B cell (primary cell): ENCODE measurements around the gene PANK4. TPM values are rescaled to one million over a fixed set of nuclear protein-coding genes. Genes with fewer than 3 reads are reported as not detected.

Experiments used
- ATAC-seq: fragments of 200-7000 bp; cut with Tn5 transposase; one replicate; pipeline ENCODE4 v1.10.0; 2021; ENCODE audit warnings: low read depth, mild to moderate bottlenecking, moderate number of reproducible peaks, moderate library complexity
- CTCF ChIA-PET: fragments of 350-600 bp; sonication (Branson Sonifier 250); formaldehyde crosslinking; loops from one replicate; lab custom pipeline; 2021; ENCODE audit warnings: antibody characterized with exemption, inconsistent platforms; lab: Charles Lee
- POLR2A ChIA-PET: fragments of 350-600 bp; sonication (Branson Sonifier 250); formaldehyde crosslinking; loops from one replicate; lab custom pipeline; 2021; ENCODE audit warnings: antibody characterized with exemption; lab: Charles Lee
- DNase-seq: peaks from one replicate; pipeline ENCODE4 v3.0.0; 2013
- H2AFZ ChIP-seq: 2 replicates; pipeline ENCODE4 v1.6.1; 2012; ENCODE audit warnings: mild to moderate bottlenecking, low read depth, low read length; ENCODE audit not compliant: insufficient read depth, poor library complexity, severe bottlenecking
- H3K27ac ChIP-seq, 2 donors: 1 replicate in 1 of 2; 2 replicates in 1 of 2; pipeline ENCODE4 v1.5.1; 2012 to 2013; ENCODE audit warnings: low read length in 2 of 2, mild to moderate bottlenecking in 2 of 2, moderate library complexity in 1 of 2
- H3K27me3 ChIP-seq, 4 experiments: fragments of 200-600 bp in 1 of 4; sonication (generic) in 1 of 4; replicated peaks in 1 of 4; 1 replicate in 2 of 4; 2 replicates in 2 of 4; pipeline versions ENCODE4 v1.6.1 to v1.7.0; 2013 to 2016; ENCODE audit warnings: low read length in 3 of 4, mild to moderate bottlenecking in 2 of 4, mixed read lengths in 1 of 4, moderate library complexity in 1 of 4; ENCODE audit not compliant: insufficient read depth in 4 of 4, control insufficient read depth in 3 of 4; ENCODE audit errors: control extremely low read depth in 1 of 4
- H3K36me3 ChIP-seq, 2 experiments: replicated peaks in 1 of 2; 1 replicate in 1 of 2; 2 replicates in 1 of 2; pipeline versions ENCODE4 v1.6.1 to v1.7.1; 2013; ENCODE audit warnings: low read length in 1 of 2; ENCODE audit not compliant: insufficient read depth in 2 of 2, control insufficient read depth in 1 of 2; ENCODE audit errors: control extremely low read depth in 1 of 2, extremely low read depth in 1 of 2
- H3K4me1 ChIP-seq, 2 donors: fragments of 200-600 bp in 1 of 2; sonication (generic) in 1 of 2; 1 replicate in 1 of 2; 2 replicates in 1 of 2; pipeline versions ENCODE4 v1.5.1 to v1.6.1; 2013 to 2017; ENCODE audit warnings: low read length in 2 of 2; ENCODE audit not compliant: control insufficient read depth in 2 of 2, insufficient read depth in 2 of 2
- H3K4me2 ChIP-seq: replicated peaks from 2 replicates; pipeline ENCODE3; 2012; ENCODE audit warnings: mild to moderate bottlenecking, low read depth, low read length; ENCODE audit not compliant: poor library complexity, severe bottlenecking
- H3K4me3 ChIP-seq, 5 experiments: fragments of 200-600 bp in 1 of 5; sonication (generic) in 1 of 5; 1 replicate in 3 of 5; 2 replicates in 2 of 5; pipeline versions ENCODE4 v1.5.1 to v1.7.0; 2011 to 2016; ENCODE audit warnings: low read length in 4 of 5, mild to moderate bottlenecking in 4 of 5, low read depth in 2 of 5, control low read depth in 1 of 5, moderate library complexity in 1 of 5; ENCODE audit not compliant: insufficient read depth in 1 of 5; ENCODE audit errors: control extremely low read depth in 1 of 5, extremely low read depth in 1 of 5
- H3K79me2 ChIP-seq: fragments of 200-600 bp; sonication (generic); one replicate; pipeline ENCODE4 v1.6.0; 2016; ENCODE audit warnings: low read length; ENCODE audit not compliant: control insufficient read depth, insufficient read depth
- H3K9ac ChIP-seq: fragments of 200-600 bp; sonication (generic); 2 replicates; pipeline ENCODE4 v1.6.1; 2017; ENCODE audit warnings: mild to moderate bottlenecking, low read length, moderate library complexity
- H3K9me3 ChIP-seq, 3 donors: one replicate each; pipeline versions ENCODE4 v1.6.1 to v1.7.1; 2013; ENCODE audit warnings: low read length in 2 of 3; ENCODE audit not compliant: control insufficient read depth in 2 of 3, insufficient read depth in 1 of 3; ENCODE audit errors: control extremely low read depth in 1 of 3
- H4K20me1 ChIP-seq: 2 replicates; pipeline ENCODE4 v1.6.0; 2012; ENCODE audit warnings: mild to moderate bottlenecking, low read length; ENCODE audit not compliant: insufficient read depth, control insufficient read depth, poor library complexity, severe bottlenecking
- H3K27ac Mint-ChIP-seq: one replicate; pipeline ENCODE4 v1.8.0; 2021; ENCODE audit warnings: mixed read lengths
- H3K27me3 Mint-ChIP-seq: one replicate; pipeline ENCODE4 v1.8.0; 2021; ENCODE audit warnings: mixed read lengths
- H3K4me1 Mint-ChIP-seq: one replicate; pipeline ENCODE4 v1.8.0; 2021; ENCODE audit warnings: mixed read lengths
- H3K4me3 Mint-ChIP-seq: one replicate; pipeline ENCODE4 v1.8.0; 2021; ENCODE audit warnings: mixed read lengths
- H3K9me3 Mint-ChIP-seq: one replicate; pipeline ENCODE4 v1.8.0; 2022; ENCODE audit warnings: mixed read lengths; ENCODE audit not compliant: insufficient read depth
- CTCF ChIP-seq: fragments of 200-600 bp; IDR thresholded peaks from one replicate; pipeline ENCODE4 v1.8.0; 2022; ENCODE audit warnings: antibody characterized with exemption, mild to moderate bottlenecking
- EZH2 ChIP-seq: IDR thresholded peaks from 2 replicates; pipeline ENCODE4 v1.6.1; 2012; ENCODE audit warnings: borderline replicate concordance, low read depth, mild to moderate bottlenecking, moderate library complexity, low read length; ENCODE audit not compliant: insufficient read depth, poor library complexity, severe bottlenecking
- WGBS: methylation state at CpG from one replicate; pipeline ENCODE4 v1.1.5; 2013; ENCODE audit warnings: missing lambda C conversion rate; ENCODE audit not compliant: insufficient coverage; 5-methylcytosine and 5-hydroxymethylcytosine counted together
- intact Hi-C: fragments of 100-400 bp; cut with micrococcal nuclease; formaldehyde crosslinking; loops from one replicate; pipeline ENCODE4 v1.10.0; 2022
- polyA plus RNA-seq: library from polyadenylated mRNA; depleted of rRNA; stranded (reverse); fragments of >200 nt; gene quantifications from 2 replicates; pipeline ENCODE4 v1.2.3, GENCODE V29; 2012
- total RNA-seq, 2 donors: library from RNA; stranded (reverse); fragments of 120-200 nt in 1 of 2; gene quantifications; 1 replicate in 1 of 2; 2 replicates in 1 of 2; pipeline versions ENCODE4 v1.2.3 to v1.2.4, GENCODE V29; 2013 to 2022

The PANK4 gene
- total and polyA plus RNA-seq, 2 donors (not counting 1 experiment from before 2014, with no cell fraction given), result 38.0 to 80.5 TPM

DNA sequence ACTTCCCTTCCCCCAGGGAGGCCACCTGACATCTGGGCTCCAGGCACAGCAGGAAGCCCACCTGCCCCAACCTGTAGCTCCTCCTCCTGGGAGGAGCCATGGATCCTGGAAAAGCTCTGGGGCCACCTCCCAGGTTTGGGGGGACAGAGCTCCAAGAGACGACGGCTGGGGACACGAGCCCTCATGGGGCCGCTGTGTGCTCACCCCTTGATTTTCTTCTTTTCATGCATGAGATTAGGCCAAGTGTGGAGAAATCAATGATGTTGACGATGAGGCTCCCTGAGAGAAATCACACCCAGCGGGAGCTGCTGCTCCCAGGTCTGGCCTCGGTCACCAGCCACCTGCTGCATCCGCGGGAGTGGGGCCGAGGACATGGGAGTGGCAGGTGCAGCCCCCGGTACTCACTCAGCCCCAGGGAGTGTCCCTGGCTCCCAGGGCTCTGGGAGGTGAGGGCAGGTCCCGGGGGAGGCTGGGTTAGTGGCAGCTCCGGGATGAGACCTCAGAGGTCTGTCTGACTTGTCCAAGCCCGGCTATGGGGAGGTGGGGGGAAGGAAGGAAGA, 38.5 kb upstream of the PANK4 start:
- intact Hi-C loops, result no loop called here

DNA sequence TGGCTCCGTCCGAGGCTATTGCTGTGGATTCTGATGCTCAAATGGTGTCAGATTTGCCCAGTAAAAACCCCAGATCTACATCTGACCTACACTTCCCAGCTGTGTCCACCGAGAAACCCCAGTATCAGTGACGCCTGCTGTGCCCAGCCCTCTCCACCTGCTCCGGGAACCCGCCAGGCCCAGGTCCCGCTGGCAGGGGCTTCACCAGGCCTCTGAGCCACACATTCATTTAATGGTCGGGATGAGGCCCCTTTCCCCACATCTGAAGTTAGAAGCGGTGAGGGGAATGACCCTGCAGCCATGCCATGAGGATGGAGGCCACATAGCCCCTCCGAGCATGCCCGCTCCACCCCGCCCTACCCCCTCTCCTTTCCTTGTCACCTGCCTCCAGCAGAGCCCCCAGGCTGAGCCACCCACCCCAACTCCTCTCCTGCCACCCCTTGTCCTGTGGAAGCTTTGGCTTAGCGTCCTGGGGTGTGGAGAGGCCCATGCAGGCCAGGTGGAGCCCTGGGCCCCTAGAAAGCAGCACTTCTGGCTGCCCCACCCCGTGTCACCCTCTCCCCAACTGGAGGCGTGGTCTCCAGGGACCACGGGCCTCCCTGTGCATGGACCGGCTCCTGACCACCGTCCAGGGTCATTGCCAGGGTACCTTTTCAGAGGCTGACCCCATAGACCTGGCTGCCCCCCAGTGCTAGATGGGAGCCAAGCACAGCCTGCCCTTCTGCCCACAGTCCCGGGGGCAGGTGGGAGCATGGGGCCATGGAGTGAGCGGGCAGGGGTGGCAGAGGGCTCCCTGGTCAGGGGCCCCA, 37.8 kb upstream of the PANK4 start:
- CTCF ChIA-PET, result interaction anchor here (1.0 to 1.1 kb wide), 2 partner anchors 17 to 222 kb away, joined by 3 read pairs; no protein-coding TSS in a partner anchor
- Mint-ChIP-seq H3K4me1 (peaks cover 5% of the 10 kb centered on the region), H3K27ac (no peak overlapping the region)

More for the DNA sequence above, 38.5 kb upstream of the PANK4 start:
- Histone ChIP-seq H3K9ac (no peak overlapping the region), H3K4me2 (no peak overlapping the region), H3K36me3 (peaks cover 0 to 31% of the 10 kb centered on the region in 2 experiments), H3K79me2 (no peaks in the 10 kb centered on the region), H3K27ac (no peak overlapping the region), H2AFZ (no peak overlapping the region), H3K4me1 (no peaks in the 10 kb centered on the region), H3K27me3 (no peaks in the 10 kb centered on the region), H3K4me3 (no peak overlapping the region), H3K9me3 (no peaks in the 10 kb centered on the region), H4K20me1 (peaks cover 15% of the 10 kb centered on the region)
- H3K27ac Mint-ChIP-seq, result no peak overlapping the region
- H3K4me1 Mint-ChIP-seq, result peaks cover 5% of the 10 kb centered on the region
- H3K27me3 Mint-ChIP-seq, result no peaks in the 10 kb centered on the region
- no peak for DNase-seq
- no peak overlapping the region for H3K4me3 Mint-ChIP-seq
- H3K9me3 Mint-ChIP-seq, result no peaks in the 10 kb centered on the region
- CTCF ChIA-PET, result interaction anchor here (1.1 kb wide), 1 partner anchor 16 kb away, joined by 3 read pairs; no protein-coding TSS in a partner anchor
- no peak for TF ChIP-seq EZH2
- POLR2A ChIA-PET, result interaction anchor here (1.1 to 2.0 kb wide), 2 partner anchors 8 to 20 kb away, joined by 5 to 7 read pairs; partner anchors contain the start of gene TNFRSF14
- ATAC-seq, result no peak
- WGBS, result 68% methylated on average over 14 of the region's 14 CpGs

More for the DNA sequence above, 37.8 kb upstream of the PANK4 start:
- intact Hi-C loops, result no loop called here
- TF ChIP-seq EZH2 (no peak), CTCF (no peak)
- H3K9me3 ChIP-seq, result no peaks in the 10 kb centered on the region
- no peaks in the 10 kb centered on the region for H3K27me3 ChIP-seq
- no peaks in the 10 kb centered on the region for H3K79me2 ChIP-seq
- H3K27ac ChIP-seq, result no peak overlapping the region
- Mint-ChIP-seq H3K9me3 (no peaks in the 10 kb centered on the region), H3K4me3 (no peak overlapping the region), H3K27me3 (no peaks in the 10 kb centered on the region)
- H3K4me3 ChIP-seq, result no peak overlapping the region
- DNase-seq (no peak), ATAC-seq (no peak)
- 83% methylated on average over 16 of the region's 20 CpGs for WGBS
- H2AFZ ChIP-seq, result no peak overlapping the region
- POLR2A ChIA-PET, result interaction anchor here (2.0 to 2.5 kb wide), 2 partner anchors 8 to 21 kb away, joined by 7 to 18 read pairs; partner anchors contain the start of genes PRXL2B and TNFRSF14
- no peaks in the 10 kb centered on the region for H3K4me1 ChIP-seq
- peaks cover 0 to 38% of the 10 kb centered on the region in 2 experiments for H3K36me3 ChIP-seq
- peaks cover 15% of the 10 kb centered on the region for H4K20me1 ChIP-seq
- H3K4me2 ChIP-seq, result no peak overlapping the region
- no peak overlapping the region for H3K9ac ChIP-seq
